GM12891 (cell line): ENCODE data around the gene MMS19.

Source experiments
- DNase-seq: peaks from one replicate; pipeline ENCODE4 v3.0.0; 2011; ENCODE audit warnings: low spot score; ENCODE audit not compliant: insufficient read length
- FAIRE-seq: peaks from 2 replicates; lab custom pipeline; 2011; peaks lifted over from hg19 to GRCh38; lab: Jason Lieb, UNC
- PAX5 ChIP-seq: IDR thresholded peaks from 2 replicates; pipeline ENCODE4 v1.6.1; 2011; ENCODE audit warnings: low read length, moderate library complexity, mild to moderate bottlenecking; ENCODE audit not compliant: insufficient read depth, severe bottlenecking
- POLR2A ChIP-seq: IDR thresholded peaks from 2 replicates; pipeline ENCODE4 v1.6.1; 2011; ENCODE audit warnings: low read depth, low read length, control low read depth
- POLR2AphosphoS5 ChIP-seq: IDR thresholded peaks from 2 replicates; pipeline ENCODE4 v1.6.1; 2011; ENCODE audit warnings: low read depth, low read length, control low read depth
- POU2F2 ChIP-seq: IDR thresholded peaks from 2 replicates; pipeline ENCODE4 v1.6.1; 2011; ENCODE audit warnings: low read depth, mild to moderate bottlenecking, control low read depth, low read length, moderate library complexity
- SPI1 ChIP-seq: IDR thresholded peaks from 2 replicates; pipeline ENCODE4 v1.6.1; 2011; ENCODE audit warnings: low read depth, low read length, control low read depth
- TAF1 ChIP-seq: IDR thresholded peaks from 2 replicates; pipeline ENCODE4 v1.6.1; 2011; ENCODE audit warnings: low read depth, low read length, control low read depth

MMS19 gene

DNA sequence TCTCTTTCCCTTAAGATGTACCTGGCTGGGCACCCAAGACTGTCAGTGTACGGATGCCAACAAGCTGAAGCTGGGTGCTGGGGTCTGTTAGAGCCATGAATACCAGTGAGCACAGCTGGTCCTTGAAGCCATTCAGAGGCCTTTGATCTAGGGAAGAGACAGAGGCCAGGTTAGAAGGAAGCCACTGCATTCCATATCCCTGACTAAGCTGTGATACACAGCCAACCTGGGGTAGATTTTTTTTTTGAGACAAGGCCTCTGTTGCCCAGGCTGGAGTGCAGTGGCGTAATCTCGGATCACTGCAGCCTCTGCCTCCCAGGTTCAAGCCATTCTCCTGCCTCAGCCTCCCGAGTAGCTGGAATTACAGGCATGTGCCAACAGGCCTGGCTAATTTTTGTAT lies 31.5 kb downstream of the MMS19 start:
- FAIRE-seq, result no peak
- DNase-seq, result no peak
- TF ChIP-seq POLR2AphosphoS5, result no peak
- TF ChIP-seq PAX5, result no peak

DNA sequence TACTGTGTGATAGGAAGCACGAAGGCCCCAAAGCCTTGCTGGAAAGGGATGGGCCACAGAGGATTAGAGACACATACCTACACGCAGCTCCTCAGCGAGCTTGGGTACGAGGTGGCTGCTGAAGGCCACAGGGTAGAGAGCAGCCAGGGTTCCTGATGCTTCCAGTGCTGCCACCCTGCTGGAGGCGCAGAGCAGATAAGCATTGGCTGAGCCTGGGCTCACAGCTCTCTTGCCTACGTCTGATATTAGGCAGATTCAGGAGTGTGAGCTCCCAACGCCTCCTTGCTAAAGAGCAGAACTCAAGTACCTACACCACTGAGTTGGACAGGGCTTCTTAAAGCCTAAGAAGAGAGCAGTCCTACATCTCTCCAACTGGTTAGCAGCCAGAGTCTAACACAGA lies 32.2 kb downstream of the MMS19 start:
- FAIRE-seq (no peak), DNase-seq (no peak)
- TF ChIP-seq POLR2AphosphoS5, result no peak
- TF ChIP-seq SPI1, result no peak
- no peak for TF ChIP-seq PAX5
- TF ChIP-seq POLR2A, result no peak
- TF ChIP-seq POU2F2, result no peak
- TF ChIP-seq TAF1, result no peak

DNA sequence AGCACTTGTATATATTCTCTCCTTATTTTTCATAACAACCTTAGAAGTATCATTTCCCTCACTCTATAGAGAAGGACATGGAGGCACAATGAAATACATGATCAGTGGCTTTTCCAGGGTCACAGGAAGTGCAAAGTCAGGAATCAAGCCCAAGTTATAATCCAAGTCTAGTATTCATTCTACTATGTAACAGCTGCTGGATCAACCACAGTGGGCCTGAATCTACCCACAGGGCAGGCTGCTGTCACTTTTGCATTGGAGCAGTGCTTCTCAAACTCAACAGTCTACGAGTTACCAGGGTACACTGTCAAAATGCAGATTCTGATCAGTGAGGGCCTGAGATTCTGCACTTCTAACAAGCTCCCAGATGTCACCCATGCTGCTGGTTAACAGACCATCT lies 34.0 kb downstream of the MMS19 start:
- TF ChIP-seq TAF1 (no peak), POLR2A (no peak), SPI1 (no peak), PAX5 (no peak), POU2F2 (no peak)
- no peak for FAIRE-seq
- no peak for DNase-seq

DNA sequence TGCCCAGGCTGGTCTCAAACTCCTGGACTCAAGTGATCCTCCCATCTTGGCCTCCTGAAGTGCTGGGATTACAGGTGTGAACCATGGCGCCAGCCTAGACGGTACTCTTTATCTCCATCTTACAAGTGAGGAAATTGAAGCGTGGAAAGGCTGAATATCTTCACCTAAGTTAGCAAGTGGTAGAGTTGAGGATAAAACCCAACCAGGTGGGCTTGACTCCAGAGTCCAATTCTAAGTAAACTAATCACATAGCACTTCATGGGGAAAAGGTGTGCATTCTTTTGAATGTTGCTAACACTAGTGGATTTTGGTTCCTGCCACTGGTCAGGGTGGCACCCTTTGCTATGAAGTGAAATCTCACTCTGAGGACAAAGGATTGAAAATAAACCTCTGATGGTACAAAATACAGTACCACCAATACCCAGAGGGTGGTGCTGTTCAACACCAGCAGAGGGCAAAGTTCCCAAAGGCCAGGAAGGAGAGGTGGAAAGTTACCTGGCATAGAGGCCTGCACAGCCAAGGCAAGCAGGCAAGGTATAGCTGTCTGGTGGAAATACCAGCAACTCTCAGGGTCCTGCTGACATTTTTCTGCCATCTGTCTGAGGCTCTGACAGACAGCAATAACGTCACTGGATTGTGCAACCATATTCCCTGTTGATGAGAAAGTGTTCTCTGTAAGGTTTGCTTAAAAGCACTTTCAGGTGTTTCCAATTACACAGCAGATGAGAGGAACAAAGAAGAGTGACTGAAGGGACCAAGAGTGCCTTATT lies 34.7 kb downstream of the MMS19 start:
- DNase-seq, result no peak
- peak; percentile 94 for FAIRE-seq
- TF ChIP-seq SPI1, result no peak
- TF ChIP-seq TAF1, result no peak
- TF ChIP-seq POLR2AphosphoS5, result no peak
- TF ChIP-seq POLR2A, result no peak
- TF ChIP-seq PAX5, result no peak
- no peak for TF ChIP-seq POU2F2

DNA sequence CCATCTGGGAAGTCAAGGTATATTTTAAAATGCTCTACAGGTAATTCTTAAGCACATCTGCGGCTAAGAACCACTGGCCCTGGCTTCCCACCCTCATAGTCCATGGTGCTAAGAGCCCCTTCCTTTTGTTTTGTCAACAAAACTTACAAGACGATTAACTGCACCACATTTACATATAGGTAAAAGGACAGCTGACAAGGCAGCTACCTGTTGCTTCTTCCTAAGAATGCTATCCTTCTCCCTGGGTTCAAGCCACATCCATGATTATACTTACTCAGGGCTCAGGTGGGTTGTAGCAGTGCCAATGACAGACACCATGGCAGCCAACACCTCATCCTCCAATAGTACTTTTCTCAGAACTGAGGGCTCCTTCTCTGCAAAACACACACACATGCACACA lies 35.9 kb downstream of the MMS19 start:
- no peak for FAIRE-seq
- TF ChIP-seq TAF1 (no peak), PAX5 (no peak), SPI1 (no peak), POU2F2 (no peak), POLR2AphosphoS5 (no peak), POLR2A (no peak)
- no peak for DNase-seq

DNA sequence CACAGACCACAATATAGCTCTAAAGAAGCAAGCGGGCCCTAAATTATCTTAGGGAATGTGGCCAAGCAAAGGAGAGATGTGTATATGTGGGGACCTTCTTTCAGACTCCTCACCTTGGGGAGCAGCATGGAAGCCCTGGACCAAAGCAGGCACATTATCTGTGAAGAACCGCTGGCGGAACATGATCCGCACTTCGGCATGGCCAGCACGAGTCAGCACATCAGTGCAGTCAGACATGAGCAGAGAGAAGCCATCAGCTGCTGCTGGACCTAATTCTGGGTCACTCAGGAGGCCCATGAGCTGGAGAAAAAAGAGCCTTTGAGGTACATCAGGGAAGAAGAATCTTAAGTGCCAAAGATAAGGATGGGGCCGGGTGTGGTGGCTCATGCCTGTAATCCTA lies 38.3 kb downstream of the MMS19 start:
- DNase-seq (no peak), FAIRE-seq (no peak)
- TF ChIP-seq SPI1 (no peak), POU2F2 (no peak), POLR2AphosphoS5 (no peak), POLR2A (no peak), PAX5 (no peak), TAF1 (no peak)

DNA sequence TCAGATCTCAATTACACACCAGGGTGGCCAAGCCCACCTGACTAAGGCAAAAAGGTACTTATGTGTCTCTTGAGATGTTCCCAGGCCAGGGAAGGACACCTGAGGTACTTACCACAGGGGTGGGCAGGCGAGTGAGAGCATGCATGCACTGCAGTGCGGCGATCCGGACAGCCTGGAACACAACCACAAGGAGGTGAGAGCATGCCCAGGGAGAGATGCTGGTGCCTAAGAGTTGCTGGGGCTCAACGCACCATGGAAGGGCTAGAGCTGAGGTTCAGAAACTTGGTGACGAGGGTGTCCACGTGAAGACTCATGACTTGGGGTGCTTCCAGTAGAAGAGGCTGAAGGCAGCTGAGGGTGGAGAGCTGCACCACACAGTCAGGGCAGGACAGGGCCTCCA lies 39.1 kb downstream of the MMS19 start:
- TF ChIP-seq POLR2A (no peak), PAX5 (no peak), TAF1 (no peak), POLR2AphosphoS5 (no peak), SPI1 (no peak)
- DNase-seq (no peak), FAIRE-seq (no peak)

DNA sequence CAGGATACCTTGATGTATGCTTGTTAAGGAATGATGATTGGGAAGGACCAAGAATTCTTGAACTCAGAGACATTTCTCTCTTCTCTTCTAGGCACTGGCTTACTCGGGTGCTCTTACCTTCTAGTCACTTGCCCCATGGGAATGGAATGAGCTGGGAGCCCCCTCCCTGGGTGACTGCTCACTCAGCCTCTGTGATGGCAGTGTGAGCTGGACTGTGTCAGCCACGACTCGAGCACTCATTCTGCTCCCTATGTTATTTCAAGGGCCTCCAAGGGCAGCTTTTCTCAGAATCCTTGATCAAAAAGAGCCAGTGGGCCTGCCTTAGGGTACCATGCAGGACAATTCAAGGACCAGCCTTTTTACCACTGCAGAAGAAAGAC lies 41.5 kb downstream of the MMS19 start:
- no peak for TF ChIP-seq POU2F2
- no peak for TF ChIP-seq POLR2A
- TF ChIP-seq TAF1, result no peak
- TF ChIP-seq SPI1, result no peak
- TF ChIP-seq POLR2AphosphoS5, result no peak
- TF ChIP-seq PAX5, result no peak
- no peak for DNase-seq
- FAIRE-seq, result no peak

DNA sequence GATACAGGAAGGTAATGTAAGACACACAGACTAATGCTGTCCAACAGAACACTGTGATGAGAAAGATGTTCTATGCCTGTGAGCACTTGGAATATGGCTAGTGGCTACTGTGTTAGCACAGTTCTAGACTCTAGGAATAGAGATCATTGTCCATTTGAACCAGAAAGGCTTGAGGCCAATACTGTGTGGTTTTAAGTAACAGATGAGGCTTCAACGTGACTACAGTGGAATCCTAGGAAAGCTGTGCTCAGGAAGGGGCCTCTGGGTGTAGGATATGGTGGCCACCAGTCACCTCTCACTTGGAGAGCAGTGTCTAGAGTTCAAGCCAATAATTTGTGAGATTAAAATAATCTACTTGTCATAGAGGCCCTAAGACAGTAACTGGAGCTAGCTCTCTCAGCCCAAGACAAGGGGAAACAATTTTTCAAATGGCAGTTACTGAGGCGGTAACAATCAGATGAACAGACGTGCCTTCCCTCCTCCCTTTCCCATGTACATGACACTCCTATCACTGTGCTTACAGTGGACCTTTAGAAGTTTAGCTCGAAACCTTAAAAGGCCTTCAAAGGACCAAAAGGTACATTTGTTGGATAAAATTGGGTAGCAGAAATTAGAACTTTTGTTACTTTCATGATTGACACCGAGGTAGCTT lies 42.1 kb downstream of the MMS19 start:
- no peak for TF ChIP-seq PAX5
- no peak for TF ChIP-seq POLR2A
- no peak for TF ChIP-seq SPI1
- no peak for TF ChIP-seq TAF1
- TF ChIP-seq POU2F2, result no peak
- no peak for TF ChIP-seq POLR2AphosphoS5
- DNase-seq (no peak), FAIRE-seq (no peak)

DNA sequence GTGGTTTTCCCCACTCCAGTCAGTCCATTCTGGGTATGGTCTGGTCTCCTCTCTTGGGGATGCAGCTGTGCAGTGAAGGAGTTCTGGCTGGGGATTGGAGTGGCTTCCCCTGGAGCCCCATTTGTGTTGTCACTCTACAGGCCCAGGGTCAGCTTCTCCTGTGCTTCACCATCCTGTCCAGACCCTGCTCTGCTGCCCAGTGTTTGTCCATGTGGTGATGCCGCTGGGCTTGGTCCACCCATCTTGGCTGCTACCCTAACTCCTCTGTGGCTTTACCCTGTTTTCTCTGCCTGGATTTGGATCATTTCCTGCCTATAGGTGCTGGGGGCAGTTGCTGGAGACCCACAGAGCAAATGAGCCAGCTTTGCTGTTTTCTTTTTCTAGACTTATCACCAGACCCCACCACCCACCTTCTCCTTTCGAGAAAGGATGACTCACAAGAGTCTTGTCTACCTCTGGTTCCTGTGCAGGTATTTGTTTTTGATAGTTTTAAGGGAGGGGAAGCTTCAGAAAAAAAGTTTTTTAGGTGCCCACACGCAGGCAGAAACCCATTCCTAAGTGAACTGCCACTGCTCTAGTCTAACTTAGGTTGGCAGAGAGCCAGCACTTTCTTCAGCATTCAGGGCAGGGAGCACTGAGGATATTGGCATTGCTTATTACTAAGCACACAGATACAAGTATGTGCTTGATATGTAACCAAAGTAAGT lies 43.7 kb downstream of the MMS19 start:
- FAIRE-seq, result no peak

More for the DNA sequence above, 43.7 kb downstream of the MMS19 start:
- DNase-seq, result no peak
- TF ChIP-seq TAF1, result no peak
- TF ChIP-seq POLR2A, result no peak
- TF ChIP-seq POU2F2, result no peak
- no peak for TF ChIP-seq PAX5
- no peak for TF ChIP-seq SPI1
- TF ChIP-seq POLR2AphosphoS5, result no peak; the same call in 1 of the 2 replicates
